Endothelial cell (in vitro differentiated cells): Measurements from ENCODE around the gene SPG21. TPM values are rescaled to one million over a fixed set of nuclear protein-coding genes. Genes with fewer than 3 reads are reported as not detected.

Experiments
- DNase-seq: peaks from one replicate; pipeline ENCODE4 v3.0.0; 2021; ENCODE audit warnings: low spot score
- H3K27ac Mint-ChIP-seq: one replicate; pipeline ENCODE4 v1.8.0; 2021; ENCODE audit warnings: mixed read lengths, inconsistent platforms; ENCODE audit not compliant: unreplicated experiment
- H3K27me3 Mint-ChIP-seq: one replicate; pipeline ENCODE4 v1.8.0; 2021; ENCODE audit warnings: mild to moderate bottlenecking, moderate library complexity, mixed read lengths, inconsistent platforms; ENCODE audit not compliant: unreplicated experiment
- H3K36me3 Mint-ChIP-seq: one replicate; pipeline ENCODE4 v1.8.0; 2021; ENCODE audit warnings: mild to moderate bottlenecking, low read depth, mixed read lengths, inconsistent platforms; ENCODE audit not compliant: unreplicated experiment
- H3K4me1 Mint-ChIP-seq: one replicate; pipeline ENCODE4 v1.8.0; 2021; ENCODE audit warnings: mild to moderate bottlenecking, mixed read lengths, inconsistent platforms; ENCODE audit not compliant: unreplicated experiment
- H3K4me3 Mint-ChIP-seq: one replicate; pipeline ENCODE4 v1.8.0; 2021; ENCODE audit warnings: mild to moderate bottlenecking, mixed read lengths, inconsistent platforms; ENCODE audit not compliant: unreplicated experiment
- H3K9me3 Mint-ChIP-seq: one replicate; pipeline ENCODE4 v1.8.0; 2021; ENCODE audit warnings: mixed read lengths, inconsistent platforms; ENCODE audit not compliant: unreplicated experiment
- CTCF ChIP-seq: fragments of 200-600 bp; sonication (generic); IDR thresholded peaks from one replicate; pipeline ENCODE4 v1.5.0; 2021; ENCODE audit warnings: antibody characterized with exemption; ENCODE audit not compliant: unreplicated experiment
- total RNA-seq: library from RNA; stranded (reverse); fragmentation: NEBNext Ultra II Directional; extraction: Animal tissue kit (Norgen Biotek cat#: 25700); gene quantifications from one replicate; pipeline ENCODE4 v1.2.1, GENCODE V29; 2021; ENCODE audit not compliant: unreplicated experiment

The SPG21 gene
- total RNA-seq, 1 donor from 2014 or later: 59.9 TPM

DNA sequence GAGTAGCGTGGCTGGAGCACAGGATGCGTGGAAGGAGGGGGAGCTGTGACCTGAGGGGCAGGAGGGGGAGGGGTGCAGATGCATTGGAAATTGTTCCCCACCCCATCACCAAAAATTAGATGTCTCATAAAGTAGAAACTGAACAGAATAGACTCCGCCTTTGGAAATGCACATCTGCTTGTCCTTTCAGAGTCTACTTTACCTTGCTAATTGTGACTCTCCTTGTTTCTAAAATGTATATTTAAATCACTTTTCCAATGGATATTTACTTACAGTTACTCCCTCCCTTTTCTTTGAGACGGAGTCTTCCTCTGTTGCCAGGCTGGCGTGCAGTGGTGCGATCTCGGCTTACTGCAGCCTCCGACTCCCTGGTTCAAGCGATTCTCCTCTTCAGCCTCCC lies 30.6 kb downstream of the SPG21 start:
- DNase-seq: no peak
- H3K27ac Mint-ChIP-seq: no peak overlapping the region
- H3K27me3 Mint-ChIP-seq: peaks cover 2% of the 10 kb centered on the region
- no peaks in the 10 kb centered on the region for H3K4me1 Mint-ChIP-seq
- no peak for TF ChIP-seq CTCF
- no peak overlapping the region for H3K4me3 Mint-ChIP-seq
- H3K9me3 Mint-ChIP-seq: peaks cover 9% of the 10 kb centered on the region
- peaks cover 52% of the 10 kb centered on the region for H3K36me3 Mint-ChIP-seq

- Mint-ChIP-seq H3K36me3 (peaks cover 37% of the 10 kb centered on the region), H3K4me1 (no peaks in the 10 kb centered on the region), H3K4me3 (peak overlapping the region; percentile 37), H3K9me3 (peaks cover 11% of the 10 kb centered on the region), H3K27me3 (peaks cover 4% of the 10 kb centered on the region), H3K27ac (no peak overlapping the region)
- DNase-seq: no peak
- no peak for TF ChIP-seq CTCF
Observed at GRCh38 chr15:64954395-64954794, 35.3 kb downstream of the SPG21 start.

GRCh38 chr15:64951777-64952418 lies 37.8 kb downstream of the SPG21 start:
- DNase-seq: no peak
- Mint-ChIP-seq H3K9me3 (peaks cover 11% of the 10 kb centered on the region), H3K27ac (no peak overlapping the region), H3K4me3 (no peak overlapping the region), H3K36me3 (peaks cover 37% of the 10 kb centered on the region), H3K4me1 (peaks cover 2% of the 10 kb centered on the region), H3K27me3 (peaks cover 4% of the 10 kb centered on the region)
- no peak for TF ChIP-seq CTCF

DNA sequence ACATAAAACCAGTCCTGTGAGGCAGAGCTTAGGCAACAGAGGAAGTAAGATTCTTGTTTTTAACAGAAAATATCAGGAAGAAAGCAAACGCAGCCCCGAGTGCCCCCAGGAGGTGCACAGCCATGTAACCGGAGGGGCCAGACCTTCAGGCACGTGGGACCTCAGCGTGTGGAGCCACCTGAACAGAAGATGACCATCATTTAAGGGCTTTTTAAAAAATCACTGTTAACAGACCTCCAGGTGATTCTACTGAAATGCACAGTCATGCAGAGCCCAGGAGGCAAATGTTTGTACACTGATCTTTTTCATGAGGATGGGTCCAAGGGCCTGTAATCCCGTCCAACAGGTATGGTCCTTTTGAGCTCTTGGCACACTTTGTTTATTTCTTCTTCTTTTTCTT lies 38.8 kb downstream of the SPG21 start:
- H3K9me3 Mint-ChIP-seq: peaks cover 11% of the 10 kb centered on the region
- peaks cover 36% of the 10 kb centered on the region for H3K36me3 Mint-ChIP-seq
- H3K4me1 Mint-ChIP-seq: peaks cover 3% of the 10 kb centered on the region
- peaks cover 4% of the 10 kb centered on the region for H3K27me3 Mint-ChIP-seq
- DNase-seq: no peak
- no peak for TF ChIP-seq CTCF
- no peak overlapping the region for H3K27ac Mint-ChIP-seq
- H3K4me3 Mint-ChIP-seq: no peak overlapping the region

- H3K27ac Mint-ChIP-seq: no peak overlapping the region
- H3K36me3 Mint-ChIP-seq: peaks cover 23% of the 10 kb centered on the region
- peaks cover 3% of the 10 kb centered on the region for H3K27me3 Mint-ChIP-seq
- H3K9me3 Mint-ChIP-seq: peaks cover 6% of the 10 kb centered on the region
- peaks cover 3% of the 10 kb centered on the region for H3K4me1 Mint-ChIP-seq
- no peak for DNase-seq
- H3K4me3 Mint-ChIP-seq: no peak overlapping the region
- TF ChIP-seq CTCF: no peak
Observed at GRCh38 chr15:64949383-64950186, 40.1 kb downstream of the SPG21 start.
